Measurements from ENCODE around the gene RCBTB2. TPM values are rescaled to one million over a fixed set of nuclear protein-coding genes. Genes with fewer than 3 reads are reported as not detected.

Gene RCBTB2
- total RNA-seq, 1 donor from 2014 or later, result 20.1 TPM

GRCh38 chr13:48488995-48489394 lies 43.9 kb downstream of the RCBTB2 start:
- Histone ChIP-seq H3K9me3 (no peaks in the 10 kb centered on the region), H3K27me3 (ENCODE audit: low read depth) (no peaks in the 10 kb centered on the region), H3K4me1 (peaks cover 38% of the 10 kb centered on the region), H3K27ac (no peak overlapping the region), H3K4me3 (no peak overlapping the region), H3K36me3 (peaks cover 6% of the 10 kb centered on the region)
- ATAC-seq (no peak), DNase-seq (no peak)
- no peak for TF ChIP-seq CTCF (IDR thresholded peaks at IDR 0.05)
- intact Hi-C loops (cut with DNase I), result no loop called here

- H3K4me3 ChIP-seq, result no peak overlapping the region
- DNase-seq (no peak), ATAC-seq (no peak)
- H3K4me1 ChIP-seq, result peaks cover 30% of the 10 kb centered on the region
- H3K27me3 ChIP-seq (ENCODE audit: low read depth), result no peaks in the 10 kb centered on the region
- H3K27ac ChIP-seq, result no peak overlapping the region
- H3K36me3 ChIP-seq, result peaks cover 6% of the 10 kb centered on the region
- no peaks in the 10 kb centered on the region for H3K9me3 ChIP-seq
- intact Hi-C loops (cut with DNase I), result no loop called here
- TF ChIP-seq CTCF (IDR thresholded peaks at IDR 0.05), result no peak
Measured at GRCh38 chr13:48487968-48488367, 44.9 kb downstream of the RCBTB2 start.

GRCh38 chr13:48486836-48487235 lies 46.0 kb downstream of the RCBTB2 start:
- H3K27me3 ChIP-seq (ENCODE audit: low read depth), result no peaks in the 10 kb centered on the region
- no peak overlapping the region for H3K4me3 ChIP-seq
- no peak overlapping the region for H3K27ac ChIP-seq
- ATAC-seq (no peak), DNase-seq (no peak)
- intact Hi-C loops (cut with DNase I), result no loop called here
- no peaks in the 10 kb centered on the region for H3K9me3 ChIP-seq
- H3K36me3 ChIP-seq, result peaks cover 6% of the 10 kb centered on the region
- peaks cover 27% of the 10 kb centered on the region for H3K4me1 ChIP-seq
- no peak for TF ChIP-seq CTCF (IDR thresholded peaks at IDR 0.05)

- no peak for TF ChIP-seq CTCF (IDR thresholded peaks at IDR 0.05)
- H3K36me3 ChIP-seq, result peaks cover 6% of the 10 kb centered on the region
- no peak overlapping the region for H3K4me3 ChIP-seq
- DNase-seq, result no peak
- no peak for ATAC-seq
- H3K27me3 ChIP-seq (ENCODE audit: low read depth), result no peaks in the 10 kb centered on the region
- intact Hi-C loops (cut with DNase I), result no loop called here
- peaks cover 22% of the 10 kb centered on the region for H3K4me1 ChIP-seq
- no peaks in the 10 kb centered on the region for H3K9me3 ChIP-seq
- no peak overlapping the region for H3K27ac ChIP-seq
Measured at GRCh38 chr13:48486362-48486761, 46.5 kb downstream of the RCBTB2 start.

GRCh38 chr13:48485432-48485831 lies 47.4 kb downstream of the RCBTB2 start:
- ATAC-seq (no peak), DNase-seq (no peak)
- H3K27me3 ChIP-seq (ENCODE audit: low read depth), result no peaks in the 10 kb centered on the region
- H3K4me1 ChIP-seq, result peaks cover 13% of the 10 kb centered on the region
- H3K4me3 ChIP-seq, result no peak overlapping the region
- TF ChIP-seq CTCF (IDR thresholded peaks at IDR 0.05), result no peak
- H3K27ac ChIP-seq, result no peak overlapping the region
- peaks cover 6% of the 10 kb centered on the region for H3K36me3 ChIP-seq
- no peaks in the 10 kb centered on the region for H3K9me3 ChIP-seq
- intact Hi-C loops (cut with DNase I), result no loop called here

GRCh38 chr13:48483575-48483974 lies 49.3 kb downstream of the RCBTB2 start:
- peaks cover 7% of the 10 kb centered on the region for H3K36me3 ChIP-seq
- no peaks in the 10 kb centered on the region for H3K27me3 ChIP-seq (ENCODE audit: low read depth)
- no peak for ATAC-seq
- TF ChIP-seq CTCF (IDR thresholded peaks at IDR 0.05), result no peak
- intact Hi-C loops (cut with DNase I), result no loop called here
- no peak overlapping the region for H3K4me3 ChIP-seq
- no peak for DNase-seq
- peaks cover 2% of the 10 kb centered on the region for H3K4me1 ChIP-seq
- H3K9me3 ChIP-seq, result no peaks in the 10 kb centered on the region
- no peak overlapping the region for H3K27ac ChIP-seq

All from lower lobe of right lung (tissue), 2 donors.